GM21526 (cell line): ENCODE data around the gene IRAK3.
A peak's percentile ranks its signal among the peaks of the same experiment; 100 is the strongest.

Experiments used
- ATAC-seq: cut with Tn5 transposase; IDR thresholded peaks from one replicate; pipeline ENCODE4 v1.9.1; 2021; ENCODE audit warnings: moderate library complexity; ENCODE audit not compliant: unreplicated experiment, low FRiP score

Gene IRAK3

DNA sequence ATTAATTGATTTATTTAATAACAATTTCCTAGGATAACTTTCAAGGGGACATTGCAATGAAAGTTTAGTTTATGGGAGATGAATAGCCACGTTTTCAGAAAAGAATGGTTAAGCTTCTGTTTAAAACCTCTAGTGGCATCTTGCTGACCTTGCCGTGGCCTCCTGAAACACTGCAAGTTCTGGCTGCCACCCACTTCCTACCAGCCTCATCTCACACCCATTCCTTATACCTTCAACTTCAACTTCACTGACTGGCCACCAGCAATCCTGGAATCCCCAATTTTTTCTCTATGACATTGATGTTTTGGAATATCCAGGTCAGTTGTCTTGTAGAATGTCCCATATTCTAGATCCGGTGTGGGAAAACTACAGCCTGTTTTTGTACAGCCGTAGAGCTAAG is 108.1 kb downstream of the IRAK3 start:
- no peak for ATAC-seq

DNA sequence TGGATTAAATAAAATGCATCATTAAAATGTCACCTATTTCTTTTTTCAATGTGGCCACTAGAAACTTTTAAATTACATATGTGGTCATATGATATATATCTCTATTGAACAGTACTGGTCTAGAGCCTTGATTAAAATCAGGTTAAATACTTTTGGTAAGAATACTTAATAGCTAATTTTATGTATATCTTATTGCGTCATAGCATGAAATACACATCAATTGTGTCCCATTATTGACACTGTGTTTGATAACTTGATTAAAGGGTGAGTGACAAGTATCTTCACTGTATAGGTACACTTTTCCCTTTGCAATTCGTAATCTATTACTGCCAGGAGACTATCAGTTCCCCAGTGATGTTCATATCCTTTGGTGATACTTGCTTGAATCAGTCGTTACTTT is 108.9 kb downstream of the IRAK3 start:
- no peak for ATAC-seq

DNA sequence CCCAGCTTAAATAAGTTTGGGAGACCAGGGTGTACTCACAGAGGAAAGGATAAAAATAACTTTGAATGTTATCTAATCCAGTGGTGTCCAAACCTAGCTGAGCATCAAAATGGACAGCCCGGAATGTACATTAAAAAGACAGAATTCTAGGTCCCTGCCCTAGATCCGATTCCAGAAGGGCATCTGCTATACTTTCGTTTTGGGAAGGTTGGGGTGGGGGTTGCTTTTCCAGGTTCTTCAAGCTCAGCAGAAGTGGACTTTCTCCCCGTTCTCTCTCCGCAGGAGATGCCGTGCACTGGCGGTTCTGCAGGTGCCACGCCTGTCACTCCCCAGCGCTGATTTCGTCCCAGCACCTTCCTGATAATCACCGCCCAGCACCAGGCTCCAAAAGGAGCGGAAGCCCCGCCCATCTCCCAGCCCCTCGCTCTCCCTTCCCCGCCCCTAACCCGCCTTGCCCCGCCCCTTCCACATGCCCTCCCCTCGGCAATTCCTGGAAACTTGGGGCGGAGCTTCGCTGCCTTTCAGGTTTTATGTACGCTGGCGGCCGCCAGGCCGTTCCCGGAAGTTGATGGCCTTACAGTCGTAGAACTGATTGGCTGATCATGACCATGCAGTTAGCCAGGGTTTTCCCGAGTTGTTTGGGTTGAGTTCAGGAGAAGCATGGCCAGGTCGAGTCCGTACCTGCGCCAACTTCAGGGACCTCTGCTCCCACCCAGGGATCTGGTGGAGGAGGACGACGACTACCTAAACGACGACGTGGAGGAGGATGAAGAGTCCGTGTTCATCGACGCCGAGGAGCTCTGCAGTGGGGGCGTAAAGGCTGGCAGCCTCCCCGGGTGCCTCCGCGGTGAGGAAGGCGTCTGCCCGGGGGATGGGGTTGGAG is 113.2 kb downstream of the IRAK3 start, which contains the start of gene HELB:
HELB (plus strand) TSS at position 550 of the 883 bp plus-strand sequence; CDS start at position 661, 111 bp downstream.
- peak; percentile 91 for ATAC-seq

DNA sequence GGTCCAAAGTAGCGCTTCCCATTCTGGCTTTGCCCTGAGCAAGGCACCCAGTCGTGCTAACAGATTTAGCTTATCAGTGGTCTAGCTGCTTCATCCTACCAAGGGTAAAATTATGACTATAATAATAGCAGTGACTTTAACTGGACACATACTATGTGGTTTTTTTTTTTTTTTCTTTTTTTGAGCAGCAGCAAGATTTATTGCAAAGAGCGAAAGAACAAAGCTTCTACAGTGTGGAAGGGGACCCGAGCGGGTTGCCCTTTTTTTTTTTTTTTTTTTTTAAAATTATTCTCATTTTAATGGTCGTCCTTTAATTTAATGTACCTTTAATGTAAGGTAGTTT is 113.8 kb downstream of the IRAK3 start:
- no peak for ATAC-seq

DNA sequence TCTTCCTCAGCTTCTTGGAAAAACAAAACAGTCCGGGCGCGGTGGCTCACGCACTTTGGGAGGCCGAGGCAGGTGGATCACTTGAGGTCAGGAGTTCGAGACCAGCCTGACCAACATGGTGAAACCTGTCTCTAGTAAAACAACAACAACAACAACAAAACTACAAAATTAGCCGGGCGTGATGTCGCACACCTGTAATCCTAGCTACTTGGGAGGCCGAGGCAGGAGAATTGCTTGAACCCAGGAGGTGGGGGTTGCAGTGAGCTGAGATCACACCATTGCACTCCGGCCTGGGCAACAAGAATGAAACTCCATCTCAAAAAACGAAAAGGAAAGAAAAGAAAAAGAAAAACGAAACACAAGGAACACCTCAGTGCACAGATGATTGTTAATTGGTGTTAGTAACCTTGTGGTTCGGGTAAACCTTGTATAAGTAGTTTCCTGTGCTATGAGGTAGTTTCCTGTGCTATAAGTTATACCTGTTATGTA is 114.3 kb downstream of the IRAK3 start:
- peak; percentile 39 for ATAC-seq
